ENCODE results near the gene TFF3.

TFF3 gene

DNA sequence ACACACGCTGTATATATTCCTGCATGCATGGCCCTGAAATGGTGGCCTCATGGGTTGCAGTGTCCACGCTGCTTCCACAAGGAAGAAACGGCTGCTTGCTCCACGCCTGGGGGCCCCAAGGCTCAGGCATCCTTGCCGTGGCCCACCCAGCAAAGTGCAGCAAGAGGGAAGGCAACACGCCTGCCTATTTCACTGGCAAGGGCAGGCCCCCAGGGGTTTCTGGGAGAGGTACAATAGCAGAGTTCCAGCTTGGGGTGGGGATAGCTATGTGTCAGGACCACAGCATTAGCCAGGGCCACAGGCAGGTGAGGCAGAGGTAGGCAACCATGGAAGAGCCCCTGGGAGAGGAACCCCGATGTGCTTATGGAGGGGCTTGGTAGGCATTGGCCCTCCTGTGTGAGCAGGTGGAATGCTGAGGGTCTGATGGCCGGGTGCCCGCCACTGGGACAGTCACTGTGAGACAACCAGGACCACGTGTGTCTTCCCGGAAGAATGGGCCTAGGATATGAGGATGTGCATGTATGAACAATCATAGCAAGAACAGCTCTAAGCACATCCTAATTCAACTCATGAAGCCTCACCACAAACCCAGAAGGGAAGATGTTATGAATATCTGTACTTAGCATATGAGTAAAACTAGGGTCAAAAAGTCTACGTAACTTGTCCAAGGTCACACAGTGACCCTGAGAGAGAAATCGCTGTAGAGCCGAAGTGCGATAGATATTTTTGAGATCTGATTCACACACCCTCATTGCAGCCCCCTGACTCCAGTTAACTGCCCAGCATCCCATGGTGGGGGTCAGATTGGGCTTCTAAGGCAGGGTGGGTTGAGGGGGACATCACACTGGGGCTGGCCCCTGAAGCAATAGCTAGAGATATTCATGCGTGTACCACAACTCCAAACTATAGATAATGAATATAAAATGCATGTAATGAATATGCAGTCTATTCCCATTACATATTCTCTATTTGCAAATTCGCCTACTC, 23.8 kb upstream of the TFF3 start:
- Histone ChIP-seq H3K27me3 (ENCODE audit: control insufficient read depth in 5 of 5, insufficient read depth in 4 of 5, low read length in 5 of 5) (peaks cover 0 to 16% (median 8%) of the 10 kb centered on the region in 5 donors), H3K9me3 (ENCODE audit: control insufficient read depth in 5 of 5, low read length in 5 of 5) (no peaks in the 10 kb centered on the region), H3K4me3 (ENCODE audit: low read depth in 1 of 5, low read length in 5 of 5) (no peak overlapping the region), H3K9ac (ENCODE audit: low read length in 5 of 5) (no peak overlapping the region), H3K27ac (ENCODE audit: low read depth, low read length) (no peak overlapping the region), H3K4me1 (ENCODE audit: control insufficient read depth in 5 of 5, insufficient read depth in 5 of 5, low read length in 5 of 5) (peaks cover 0 to 8% (median 0%) of the 10 kb centered on the region in 5 donors), H3K36me3 (ENCODE audit: control insufficient read depth in 5 of 5, insufficient read depth in 5 of 5, low read length in 5 of 5) (no peaks in the 10 kb centered on the region)

DNA sequence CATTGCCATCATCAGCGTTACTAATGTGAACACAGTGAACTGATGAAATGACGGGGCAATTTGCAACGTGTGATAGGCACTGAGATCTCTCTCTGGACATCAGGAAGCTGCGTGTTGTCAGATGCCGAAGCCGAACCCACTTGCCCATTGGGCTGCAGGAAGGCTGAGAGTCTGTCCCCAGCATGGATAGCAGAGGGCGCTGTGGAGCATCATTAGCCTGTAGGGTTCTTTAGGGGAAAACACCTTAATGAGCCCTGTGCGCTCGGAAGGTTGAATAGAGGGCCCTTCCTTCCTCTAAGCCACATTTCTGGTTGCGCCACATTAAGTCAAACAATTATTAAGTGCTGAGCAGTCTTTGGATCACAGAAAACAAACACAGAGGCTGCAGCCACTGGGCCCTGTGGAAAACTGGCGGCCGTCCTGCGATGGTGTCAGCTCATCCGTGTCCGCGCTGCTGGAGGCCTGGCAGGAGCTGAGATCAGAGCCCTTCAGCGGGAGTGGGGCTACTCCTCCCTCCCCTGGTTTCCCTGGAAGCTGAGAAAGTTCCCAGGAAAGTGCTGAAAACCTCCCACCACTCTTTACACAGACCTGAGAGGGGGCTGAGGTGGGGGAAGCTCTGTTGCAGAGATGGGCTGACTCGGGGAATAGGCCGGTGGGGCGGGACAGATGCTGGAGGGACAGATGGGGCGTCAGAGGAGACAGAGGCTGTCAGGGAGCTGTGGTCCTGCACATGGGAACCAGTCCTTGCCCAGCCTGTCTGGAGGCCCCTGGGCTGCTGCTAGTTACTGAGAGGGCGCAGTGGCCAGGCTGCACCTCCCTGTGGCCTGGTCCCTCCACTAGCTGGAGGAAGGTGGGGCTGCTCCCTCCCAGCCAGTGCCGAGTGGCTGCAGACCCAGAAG, 22.9 kb upstream of the TFF3 start:
- H3K4me1 ChIP-seq (ENCODE audit: control insufficient read depth in 5 of 5, insufficient read depth in 5 of 5, low read length in 5 of 5), result peaks cover 0 to 8% (median 0%) of the 10 kb centered on the region in 5 donors
- H3K9ac ChIP-seq (ENCODE audit: low read length in 5 of 5), result no peak overlapping the region
- H3K9me3 ChIP-seq (ENCODE audit: control insufficient read depth in 5 of 5, low read length in 5 of 5), result no peaks in the 10 kb centered on the region
- peak overlapping the region in 2 of 5 donors; percentile 9 to 14 for H3K4me3 ChIP-seq (ENCODE audit: low read depth in 1 of 5, low read length in 5 of 5)
- no peak overlapping the region for H3K27ac ChIP-seq (ENCODE audit: low read depth, low read length)
- H3K27me3 ChIP-seq (ENCODE audit: control insufficient read depth in 5 of 5, insufficient read depth in 4 of 5, low read length in 5 of 5), result peaks cover 0 to 17% (median 7%) of the 10 kb centered on the region in 5 donors
- H3K36me3 ChIP-seq (ENCODE audit: control insufficient read depth in 5 of 5, insufficient read depth in 5 of 5, low read length in 5 of 5), result no peaks in the 10 kb centered on the region

DNA sequence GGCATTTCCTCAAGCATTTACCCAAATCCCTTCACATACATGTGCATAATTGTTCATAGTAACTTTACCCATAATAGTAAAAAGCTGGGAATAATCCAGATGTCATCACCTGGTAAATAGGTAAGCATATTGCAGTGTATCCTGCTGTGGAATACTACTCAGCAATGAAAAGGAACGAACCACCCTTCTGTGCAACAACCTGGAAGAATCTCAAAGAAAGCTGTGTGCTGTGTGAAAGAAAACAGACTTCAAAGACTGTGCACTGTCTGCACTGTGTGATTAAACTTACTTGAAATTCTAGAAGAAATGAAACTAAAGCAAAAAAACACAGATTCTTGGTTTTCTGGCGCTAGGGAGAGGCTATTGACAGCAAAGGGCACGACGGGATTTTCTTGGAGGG, 22.1 kb upstream of the TFF3 start:
- Histone ChIP-seq H3K27ac (ENCODE audit: low read depth, low read length) (no peak overlapping the region), H3K36me3 (ENCODE audit: control insufficient read depth in 5 of 5, insufficient read depth in 5 of 5, low read length in 5 of 5) (no peaks in the 10 kb centered on the region), H3K4me3 (ENCODE audit: low read depth in 1 of 5, low read length in 5 of 5) (no peak overlapping the region)

DNA sequence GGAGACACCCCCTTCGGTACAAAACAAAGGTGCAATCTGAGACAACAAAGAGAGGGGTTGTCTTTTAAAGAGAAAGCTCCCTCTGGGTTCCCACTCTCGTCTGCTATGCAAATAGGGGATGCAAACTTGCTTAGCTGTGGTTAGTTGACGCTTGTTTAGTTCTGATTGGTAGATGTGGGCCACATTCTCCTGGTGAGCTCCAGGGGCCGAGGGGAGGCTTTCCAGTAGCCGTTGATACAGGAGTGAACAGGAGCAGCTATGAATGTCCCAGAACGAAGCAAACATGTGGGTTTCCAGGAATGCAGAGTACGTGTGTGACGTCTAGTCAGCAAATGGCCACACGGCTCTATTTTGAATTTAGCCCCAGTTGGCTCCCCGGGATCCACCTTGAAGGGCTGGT, 20.8 kb upstream of the TFF3 start:
- no peaks in the 10 kb centered on the region for H3K36me3 ChIP-seq (ENCODE audit: control insufficient read depth in 5 of 5, insufficient read depth in 5 of 5, low read length in 5 of 5)
- H3K27ac ChIP-seq (ENCODE audit: low read depth, low read length), result no peak overlapping the region
- no peak overlapping the region for H3K4me3 ChIP-seq (ENCODE audit: low read depth in 1 of 5, low read length in 5 of 5)
- peaks cover 2 to 27% (median 7%) of the 10 kb centered on the region in 5 donors for H3K27me3 ChIP-seq (ENCODE audit: control insufficient read depth in 5 of 5, insufficient read depth in 4 of 5, low read length in 5 of 5)
- no peak overlapping the region for H3K9ac ChIP-seq (ENCODE audit: low read length in 5 of 5)
- peaks cover 0 to 12% (median 8%) of the 10 kb centered on the region in 5 donors for H3K9me3 ChIP-seq (ENCODE audit: control insufficient read depth in 5 of 5, low read length in 5 of 5)
- peaks cover 0 to 8% (median 0%) of the 10 kb centered on the region in 5 donors for H3K4me1 ChIP-seq (ENCODE audit: control insufficient read depth in 5 of 5, insufficient read depth in 5 of 5, low read length in 5 of 5)

More for the DNA sequence above, 22.1 kb upstream of the TFF3 start:
- H3K9ac ChIP-seq (ENCODE audit: low read length in 5 of 5), result no peak overlapping the region
- peaks cover 2 to 24% (median 7%) of the 10 kb centered on the region in 5 donors for H3K27me3 ChIP-seq (ENCODE audit: control insufficient read depth in 5 of 5, insufficient read depth in 4 of 5, low read length in 5 of 5)
- peaks cover 0 to 8% (median 0%) of the 10 kb centered on the region in 5 donors for H3K4me1 ChIP-seq (ENCODE audit: control insufficient read depth in 5 of 5, insufficient read depth in 5 of 5, low read length in 5 of 5)
- H3K9me3 ChIP-seq (ENCODE audit: control insufficient read depth in 5 of 5, low read length in 5 of 5), result peaks cover 0 to 3% (median 2%) of the 10 kb centered on the region in 5 donors

DNA sequence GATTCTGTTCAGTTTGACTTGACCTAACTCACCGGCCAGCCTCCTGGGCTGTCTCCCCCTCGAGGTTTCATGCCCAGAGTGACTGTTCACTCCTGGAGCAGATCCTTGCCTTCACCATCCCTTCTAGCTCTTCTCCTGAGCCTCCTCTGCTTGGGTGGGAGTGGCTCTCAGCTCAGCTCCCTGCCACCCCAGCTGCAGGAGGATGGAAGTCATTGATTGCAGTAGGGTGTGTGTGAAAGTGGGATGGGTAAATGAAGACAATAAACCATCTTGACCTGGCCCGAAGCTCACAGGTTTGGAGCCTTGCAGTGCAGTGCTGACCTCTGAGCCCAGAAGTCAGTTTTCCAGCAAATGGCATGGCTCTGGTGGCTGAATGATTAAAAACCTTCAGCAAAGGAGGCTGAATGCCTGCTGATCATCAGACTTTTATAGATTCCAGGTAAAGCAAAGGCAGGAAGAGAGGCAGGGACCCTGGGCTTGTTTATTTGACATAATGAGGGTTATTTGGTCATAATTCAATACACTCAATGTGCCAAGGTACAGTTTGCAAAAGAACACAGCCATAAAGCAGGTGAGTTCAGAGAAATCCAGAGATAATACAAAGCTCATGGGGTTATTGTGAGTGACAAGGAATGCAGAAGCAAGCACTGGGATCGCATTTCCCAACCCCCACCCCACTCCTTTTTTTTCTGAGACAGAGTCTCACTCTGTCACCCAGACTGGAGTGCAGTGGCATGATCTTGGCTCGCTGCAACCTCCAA, 17.5 kb upstream of the TFF3 start:
- H3K27me3 ChIP-seq (ENCODE audit: control insufficient read depth in 5 of 5, insufficient read depth in 4 of 5, low read length in 5 of 5), result peaks cover 2 to 21% (median 3%) of the 10 kb centered on the region in 5 donors
- H3K36me3 ChIP-seq (ENCODE audit: control insufficient read depth in 5 of 5, insufficient read depth in 5 of 5, low read length in 5 of 5), result no peaks in the 10 kb centered on the region
- H3K9ac ChIP-seq (ENCODE audit: low read length in 5 of 5), result no peak overlapping the region
- peaks cover 0 to under 1% (median 0%) of the 10 kb centered on the region in 5 donors for H3K4me1 ChIP-seq (ENCODE audit: control insufficient read depth in 5 of 5, insufficient read depth in 5 of 5, low read length in 5 of 5)
- H3K9me3 ChIP-seq (ENCODE audit: control insufficient read depth in 5 of 5, low read length in 5 of 5), result peaks cover 0 to 12% (median 8%) of the 10 kb centered on the region in 5 donors
- no peak overlapping the region for H3K4me3 ChIP-seq (ENCODE audit: low read depth in 1 of 5, low read length in 5 of 5)
- no peak overlapping the region for H3K27ac ChIP-seq (ENCODE audit: low read depth, low read length)

DNA sequence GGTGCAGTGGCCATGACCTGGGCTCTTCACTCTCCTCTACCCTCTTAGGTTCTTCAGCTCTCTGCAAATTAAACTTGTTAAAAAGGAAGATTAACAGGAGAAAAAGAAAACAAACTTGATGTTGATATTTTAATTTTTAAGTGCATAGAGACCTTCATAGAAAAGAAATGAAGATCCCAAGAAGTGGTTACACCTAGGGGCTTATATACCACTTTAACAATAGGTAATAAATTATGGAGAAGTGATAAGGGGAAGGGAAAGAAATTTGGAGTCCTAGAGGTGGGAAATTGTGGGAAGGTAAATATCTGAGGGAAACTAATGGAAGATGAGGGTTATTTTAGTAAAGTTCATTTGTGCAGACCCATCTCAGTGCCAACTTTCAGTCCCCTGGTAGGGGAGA, 16.5 kb upstream of the TFF3 start:
- no peak overlapping the region for H3K27ac ChIP-seq (ENCODE audit: low read depth, low read length)

DNA sequence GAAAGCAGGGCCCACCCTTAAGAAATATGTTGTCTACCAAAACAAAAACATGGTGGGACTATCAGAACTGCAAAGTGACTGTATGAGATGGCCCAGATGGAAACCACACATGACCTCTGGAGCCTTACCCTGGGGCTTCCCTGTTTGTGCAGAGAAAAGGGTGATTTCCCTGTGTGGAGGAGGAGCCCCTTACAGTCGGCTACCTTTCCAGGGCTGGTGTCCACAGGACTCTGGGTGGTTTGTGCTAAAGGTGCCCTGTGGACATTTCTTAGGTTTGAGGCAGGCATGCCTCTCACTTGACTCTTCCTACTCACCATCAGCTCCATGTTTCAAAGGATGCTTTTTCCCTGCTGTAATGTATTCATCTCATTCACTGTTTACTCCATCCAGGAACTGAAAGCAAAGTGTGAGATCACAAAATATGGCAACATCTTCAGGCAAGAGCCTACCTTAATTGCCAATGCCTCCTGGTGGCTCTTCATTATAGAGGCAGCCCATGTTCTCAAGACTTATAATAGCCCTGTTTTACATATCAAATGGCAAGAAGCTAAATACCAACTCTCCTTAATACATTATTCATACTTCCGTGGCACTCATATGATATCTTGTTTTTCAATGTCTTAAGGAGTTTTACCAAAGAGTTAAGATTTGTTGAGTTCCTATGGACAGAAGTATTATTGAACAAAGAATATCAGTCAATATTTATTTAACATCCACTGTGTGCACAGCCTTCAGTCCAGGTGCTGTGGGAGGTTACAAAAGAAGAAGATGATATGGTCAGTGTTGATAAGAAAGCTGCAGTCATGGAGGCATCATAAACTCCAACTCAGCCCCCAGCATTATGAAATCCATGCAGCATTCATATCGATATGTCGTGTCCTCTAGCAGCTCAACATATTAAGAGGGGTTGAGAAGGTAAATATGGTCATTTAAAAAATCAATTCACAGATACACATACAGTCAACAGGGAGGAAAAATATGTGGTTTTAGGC, 15.5 kb upstream of the TFF3 start:
- H3K27ac ChIP-seq (ENCODE audit: low read depth, low read length), result no peak overlapping the region
- no peak overlapping the region for H3K4me3 ChIP-seq (ENCODE audit: low read depth in 1 of 5, low read length in 5 of 5)

More for the DNA sequence above, 16.5 kb upstream of the TFF3 start:
- Histone ChIP-seq H3K9ac (ENCODE audit: low read length in 5 of 5) (no peak overlapping the region), H3K4me3 (ENCODE audit: low read depth in 1 of 5, low read length in 5 of 5) (no peak overlapping the region), H3K36me3 (ENCODE audit: control insufficient read depth in 5 of 5, insufficient read depth in 5 of 5, low read length in 5 of 5) (no peaks in the 10 kb centered on the region), H3K4me1 (ENCODE audit: control insufficient read depth in 5 of 5, insufficient read depth in 5 of 5, low read length in 5 of 5) (no peaks in the 10 kb centered on the region), H3K27me3 (ENCODE audit: control insufficient read depth in 5 of 5, insufficient read depth in 4 of 5, low read length in 5 of 5) (peaks cover 2 to 18% (median 3%) of the 10 kb centered on the region in 5 donors), H3K9me3 (ENCODE audit: control insufficient read depth in 5 of 5, low read length in 5 of 5) (peaks cover 0 to 12% (median 8%) of the 10 kb centered on the region in 5 donors)

DNA sequence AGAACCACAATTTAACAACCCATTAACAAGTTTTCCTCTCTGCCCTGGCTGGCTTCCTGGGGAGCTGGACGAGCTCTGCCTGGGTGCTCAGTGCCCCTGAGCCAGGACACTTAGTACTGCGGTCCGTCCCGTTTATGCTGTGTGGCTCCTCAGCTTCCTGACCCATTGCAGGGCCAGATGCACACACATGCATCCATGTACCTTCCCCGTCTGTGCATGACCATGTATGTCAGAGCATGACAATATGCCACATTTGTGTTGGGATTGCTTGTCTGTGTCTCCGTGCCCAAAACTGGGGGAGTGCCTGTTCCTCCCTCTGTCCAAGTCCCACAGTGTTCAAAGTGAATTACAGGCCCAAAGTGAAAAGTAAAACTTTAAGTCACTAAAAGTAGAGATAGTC, 9.7 kb upstream of the TFF3 start:
- Histone ChIP-seq H3K4me3 (ENCODE audit: low read depth in 1 of 5, low read length in 5 of 5) (no peak overlapping the region), H3K27me3 (ENCODE audit: control insufficient read depth in 5 of 5, insufficient read depth in 4 of 5, low read length in 5 of 5) (peaks cover 0 to 15% (median 7%) of the 10 kb centered on the region in 5 donors), H3K27ac (ENCODE audit: low read depth, low read length) (no peak overlapping the region), H3K9ac (ENCODE audit: low read length in 5 of 5) (no peak overlapping the region), H3K36me3 (ENCODE audit: control insufficient read depth in 5 of 5, insufficient read depth in 5 of 5, low read length in 5 of 5) (no peaks in the 10 kb centered on the region), H3K9me3 (ENCODE audit: control insufficient read depth in 5 of 5, low read length in 5 of 5) (no peaks in the 10 kb centered on the region), H3K4me1 (ENCODE audit: control insufficient read depth in 5 of 5, insufficient read depth in 5 of 5, low read length in 5 of 5) (peaks cover 0 to 1% (median 0%) of the 10 kb centered on the region in 5 donors)

More for the DNA sequence above, 15.5 kb upstream of the TFF3 start:
- peaks cover 0 to 13% (median 0%) of the 10 kb centered on the region in 5 donors for H3K27me3 ChIP-seq (ENCODE audit: control insufficient read depth in 5 of 5, insufficient read depth in 4 of 5, low read length in 5 of 5)
- no peaks in the 10 kb centered on the region for H3K4me1 ChIP-seq (ENCODE audit: control insufficient read depth in 5 of 5, insufficient read depth in 5 of 5, low read length in 5 of 5)
- H3K36me3 ChIP-seq (ENCODE audit: control insufficient read depth in 5 of 5, insufficient read depth in 5 of 5, low read length in 5 of 5), result no peaks in the 10 kb centered on the region
- H3K9me3 ChIP-seq (ENCODE audit: control insufficient read depth in 5 of 5, low read length in 5 of 5), result peaks cover 0 to 12% (median 8%) of the 10 kb centered on the region in 5 donors
- no peak overlapping the region for H3K9ac ChIP-seq (ENCODE audit: low read length in 5 of 5)

Data from subcutaneous abdominal adipose tissue (tissue), 5 donors.